LoVo (cell line): ENCODE measurements around the gene NUP54.

Experiments used
- DNase-seq: peaks from one replicate; pipeline ENCODE4 v3.0.0-alpha.2; 2016; ENCODE audit warnings: low spot score

NUP54 gene

GRCh38 chr4:76067652-76068286 lies 80.4 kb downstream of the NUP54 start:
- DNase-seq = peak; percentile 74

DNA sequence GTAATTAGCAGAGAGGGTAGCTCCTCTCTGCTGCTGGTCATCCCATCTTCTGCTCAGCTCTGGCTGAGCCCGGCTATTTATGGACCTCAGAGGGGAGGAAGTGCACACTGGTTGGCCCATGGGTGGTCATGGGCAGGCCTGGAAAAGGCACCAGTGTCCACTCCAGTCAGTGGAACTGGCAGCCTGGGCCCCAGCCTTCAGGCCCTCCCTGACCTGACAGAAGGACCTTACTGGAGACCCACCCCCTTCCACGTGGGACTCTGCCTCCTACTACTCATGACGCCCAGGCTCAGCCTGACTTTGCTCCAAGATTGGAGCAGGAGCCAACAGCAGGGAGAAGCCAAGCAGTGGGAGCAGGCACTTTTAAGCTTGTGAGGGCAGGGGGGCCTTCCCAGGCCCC lies 81.7 kb downstream of the NUP54 start:
- DNase-seq = no peak
